Measurements from ENCODE around the gene RND1. TPM values are rescaled to one million over a fixed set of nuclear protein-coding genes. Genes with fewer than 3 reads are reported as not detected.

Gene RND1
- total RNA-seq, 2 donors from 2014 or later = 1.8 to 2.6 TPM

GRCh38 chr12:48889679-48890078 is 24.0 kb upstream of the RND1 start:
- DNase-seq (ENCODE audit: low spot score) = no peak
- no peaks in the 10 kb centered on the region for H3K27me3 ChIP-seq (replicated peaks; ENCODE audit: insufficient read depth)
- no peak for TF ChIP-seq CTCF (IDR thresholded peaks at IDR 0.05)
- no peak overlapping the region for H3K27ac ChIP-seq
- no peaks in the 10 kb centered on the region for H3K36me3 ChIP-seq
- ATAC-seq (ENCODE audit: insufficient number of reproducible peaks, low FRiP score, low read depth) = no peak
- H3K4me1 ChIP-seq (ENCODE audit: control insufficient read depth in 1 of 2, low read depth in 2 of 2) = peaks cover 0 to 8% of the 10 kb centered on the region in 2 donors
- H3K9me3 ChIP-seq = no peaks in the 10 kb centered on the region
- no peak overlapping the region for H3K4me3 ChIP-seq

DNA sequence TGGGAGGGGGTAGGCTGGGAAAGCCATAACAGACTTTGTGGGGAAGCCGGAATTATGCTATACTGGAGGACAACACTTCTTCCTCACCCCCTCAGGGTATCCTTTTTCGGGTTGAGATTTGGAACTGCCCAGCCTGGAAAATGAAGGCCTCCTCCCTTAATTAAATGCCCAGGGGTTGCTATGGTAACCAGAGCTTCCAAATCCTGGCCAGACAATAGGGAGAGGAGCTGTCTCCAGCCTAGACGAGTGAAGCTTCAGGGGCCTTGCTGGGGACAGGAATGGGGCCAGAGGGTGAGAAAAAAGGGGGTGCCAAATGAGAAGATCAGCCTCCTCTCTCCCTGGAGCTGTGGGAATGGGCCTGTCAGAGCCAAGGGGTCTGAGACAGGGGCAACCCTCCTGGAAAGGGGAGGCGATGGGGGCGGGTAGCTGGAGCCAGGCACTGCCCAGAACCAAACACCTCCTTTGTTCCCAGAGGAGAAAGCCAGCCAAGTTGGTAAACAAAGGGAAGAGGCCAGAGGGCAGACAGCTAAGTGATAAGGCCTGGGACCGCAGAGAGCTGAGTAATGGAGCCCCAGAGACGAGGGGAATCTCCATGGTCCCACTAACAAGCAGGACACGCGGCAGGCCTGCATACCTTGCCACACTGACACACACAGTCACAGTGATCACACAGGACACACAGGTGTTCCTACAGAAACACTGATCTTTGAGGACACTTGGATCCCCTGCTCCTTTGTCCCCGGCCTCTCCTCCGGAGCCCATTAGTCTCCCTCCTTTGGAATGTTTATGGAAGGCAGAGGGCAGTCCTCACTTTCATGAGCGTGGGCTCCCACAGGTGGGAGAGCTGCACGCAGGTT is 17.9 kb upstream of the RND1 start:
- H3K9me3 ChIP-seq = no peaks in the 10 kb centered on the region
- no peak overlapping the region for H3K27ac ChIP-seq
- H3K4me1 ChIP-seq (ENCODE audit: control insufficient read depth in 1 of 2, low read depth in 2 of 2) = peaks cover 0 to 12% of the 10 kb centered on the region in 2 donors
- TF ChIP-seq CTCF (IDR thresholded peaks at IDR 0.05) = no peak
- no peaks in the 10 kb centered on the region for H3K36me3 ChIP-seq
- H3K27me3 ChIP-seq (replicated peaks; ENCODE audit: insufficient read depth) = no peaks in the 10 kb centered on the region
- DNase-seq (ENCODE audit: low spot score) (no peak), ATAC-seq (ENCODE audit: insufficient number of reproducible peaks, low FRiP score, low read depth) (no peak)
- H3K4me3 ChIP-seq = no peak overlapping the region

DNA sequence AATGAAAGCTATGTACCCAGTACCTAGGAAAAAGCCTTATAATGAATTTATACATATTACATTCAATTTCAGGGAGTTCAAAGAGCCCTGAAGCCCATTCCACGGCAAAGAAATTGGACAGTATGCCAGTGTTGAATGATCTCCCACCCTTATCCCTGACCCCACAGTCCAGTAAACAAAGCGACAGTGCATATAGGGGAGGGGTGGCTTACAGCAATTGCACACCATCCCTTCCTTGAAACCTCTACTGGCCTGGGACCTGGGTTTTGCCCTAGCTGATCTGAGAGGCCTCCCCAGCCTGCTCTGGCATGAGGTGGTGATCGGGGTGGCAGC is 17.3 kb upstream of the RND1 start:
- ATAC-seq (ENCODE audit: insufficient number of reproducible peaks, low FRiP score, low read depth) = no peak
- H3K27me3 ChIP-seq (replicated peaks; ENCODE audit: insufficient read depth) = no peaks in the 10 kb centered on the region
- peaks cover 0 to 12% of the 10 kb centered on the region in 2 donors for H3K4me1 ChIP-seq (ENCODE audit: control insufficient read depth in 1 of 2, low read depth in 2 of 2)
- no peak overlapping the region for H3K4me3 ChIP-seq
- no peak for TF ChIP-seq CTCF (IDR thresholded peaks at IDR 0.05)
- no peak for DNase-seq (ENCODE audit: low spot score)
- no peaks in the 10 kb centered on the region for H3K36me3 ChIP-seq
- no peaks in the 10 kb centered on the region for H3K9me3 ChIP-seq
- H3K27ac ChIP-seq = peak overlapping the region in 1 of 2 donors; percentile 28

GRCh38 chr12:48882315-48882687 is 16.6 kb upstream of the RND1 start:
- H3K9me3 ChIP-seq = no peaks in the 10 kb centered on the region
- no peaks in the 10 kb centered on the region for H3K36me3 ChIP-seq
- no peak for DNase-seq (ENCODE audit: low spot score)
- no peaks in the 10 kb centered on the region for H3K27me3 ChIP-seq (replicated peaks; ENCODE audit: insufficient read depth)
- H3K4me3 ChIP-seq = peak overlapping the region; percentile 61
- TF ChIP-seq CTCF (IDR thresholded peaks at IDR 0.05) = no peak
- peaks cover 0 to 12% of the 10 kb centered on the region in 2 donors for H3K4me1 ChIP-seq (ENCODE audit: control insufficient read depth in 1 of 2, low read depth in 2 of 2)
- ATAC-seq (ENCODE audit: insufficient number of reproducible peaks, low FRiP score, low read depth) = peak; percentile 53
- H3K27ac ChIP-seq = peak overlapping the region in 1 of 2 donors; percentile 28

DNA sequence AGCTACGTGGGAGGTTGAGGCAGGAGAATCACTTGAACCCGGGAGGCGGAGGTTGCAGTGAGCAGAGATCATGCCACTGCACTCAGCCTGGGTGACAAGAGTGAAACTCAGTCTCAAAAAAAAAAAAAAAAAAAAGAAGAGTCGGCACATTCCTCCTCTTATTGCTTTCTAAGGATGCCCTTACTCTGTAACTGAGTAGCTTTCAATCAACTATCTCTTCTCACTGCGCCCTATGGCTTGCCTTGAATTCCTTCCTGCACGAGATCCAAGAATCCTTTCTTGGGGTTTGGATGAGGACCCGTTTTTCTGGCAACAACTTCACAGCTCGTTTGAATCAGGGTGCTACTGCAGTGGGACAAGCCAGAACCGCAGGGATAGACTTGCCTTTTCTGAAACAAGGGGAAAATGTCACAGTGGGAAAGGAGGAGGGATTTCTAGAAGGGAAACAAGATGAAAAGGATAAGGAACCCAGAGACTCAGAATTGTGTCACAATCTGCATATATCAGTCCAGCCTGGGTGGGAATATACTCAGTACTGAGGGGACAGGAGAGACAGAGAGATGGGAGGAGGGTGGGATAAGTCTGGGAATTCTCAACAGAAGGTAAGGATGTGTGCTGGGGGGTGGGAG is 16.1 kb upstream of the RND1 start:
- Histone ChIP-seq H3K4me3 (peak overlapping the region; percentile 61), H3K9me3 (no peaks in the 10 kb centered on the region), H3K27me3 (replicated peaks; ENCODE audit: insufficient read depth) (no peaks in the 10 kb centered on the region), H3K27ac (peak overlapping the region in 1 of 2 donors; percentile 28), H3K36me3 (no peaks in the 10 kb centered on the region), H3K4me1 (ENCODE audit: control insufficient read depth in 1 of 2, low read depth in 2 of 2) (peaks cover 0 to 12% of the 10 kb centered on the region in 2 donors)
- ATAC-seq (ENCODE audit: insufficient number of reproducible peaks, low FRiP score, low read depth) (no peak), DNase-seq (ENCODE audit: low spot score) (no peak)
- no peak for TF ChIP-seq CTCF (IDR thresholded peaks at IDR 0.05)

All from thoracic aorta (tissue), 2 donors.